Measurements from ENCODE around the gene SNCB. TPM values are rescaled to one million over a fixed set of nuclear protein-coding genes. Genes with fewer than 3 reads are reported as not detected.

Gene SNCB
- total and polyA plus RNA-seq, 2 of the 4 experiments (the other 2 are of a cell fraction), result 0.41 TPM; not detected in 1

GRCh38 chr5:176575488-176576422 lies 54.6 kb downstream of the SNCB start (continued):
- TF ChIP-seq USF2 (IDR thresholded peaks at IDR 0.05; ENCODE audit: low read depth, low read length) (no peak), BHLHE40 (IDR thresholded peaks at IDR 0.05; ENCODE audit: low read depth, low read length) (no peak), CHD1 (IDR thresholded peaks at IDR 0.05; ENCODE audit: low read depth, low read length) (no peak), RAD21 (IDR thresholded peaks at IDR 0.05; ENCODE audit: low read length) (no peak), SMC3 (IDR thresholded peaks at IDR 0.05; ENCODE audit: low read depth, low read length) (no peak), POLR2A (IDR thresholded peaks at IDR 0.05; ENCODE audit: low read depth, low read length) (no peak)

All from IMR-90 (cell line).